GM18526 (cell line): Measurements from ENCODE around the gene KHDRBS2.

Experiments used
- POLR2A ChIP-seq: IDR thresholded peaks from 3 replicates; pipeline ENCODE4 v1.6.1; 2011; ENCODE audit not compliant: insufficient read length; ENCODE audit errors: extremely low read depth

KHDRBS2 gene

GRCh38 chr6:62103186-62103859, 182.7 kb downstream of the KHDRBS2 start:
- no peak for TF ChIP-seq POLR2A

- no peak for TF ChIP-seq POLR2A
Observed at GRCh38 chr6:62102387-62102786, 183.6 kb downstream of the KHDRBS2 start.

- TF ChIP-seq POLR2A: no peak
Observed at GRCh38 chr6:62090442-62091229, 195.4 kb downstream of the KHDRBS2 start.

GRCh38 chr6:62089781-62090180, 196.2 kb downstream of the KHDRBS2 start:
- no peak for TF ChIP-seq POLR2A

GRCh38 chr6:62086047-62086446, 200.0 kb downstream of the KHDRBS2 start:
- no peak for TF ChIP-seq POLR2A

GRCh38 chr6:62075869-62076268, 210.2 kb downstream of the KHDRBS2 start:
- no peak for TF ChIP-seq POLR2A

- TF ChIP-seq POLR2A: no peak
Observed at GRCh38 chr6:62059901-62060300, 226.1 kb downstream of the KHDRBS2 start.

GRCh38 chr6:62057300-62057699, 228.7 kb downstream of the KHDRBS2 start:
- TF ChIP-seq POLR2A: no peak

- TF ChIP-seq POLR2A: no peak
Observed at GRCh38 chr6:62045502-62045901, 240.5 kb downstream of the KHDRBS2 start.

- no peak for TF ChIP-seq POLR2A
Observed at GRCh38 chr6:62043084-62043483, 242.9 kb downstream of the KHDRBS2 start.

GRCh38 chr6:62042429-62042828, 243.6 kb downstream of the KHDRBS2 start:
- TF ChIP-seq POLR2A: no peak

- no peak for TF ChIP-seq POLR2A
Observed at GRCh38 chr6:62039605-62040004, 246.4 kb downstream of the KHDRBS2 start.

GRCh38 chr6:62037445-62037844, 248.6 kb downstream of the KHDRBS2 start:
- no peak for TF ChIP-seq POLR2A

- TF ChIP-seq POLR2A: no peak
Observed at GRCh38 chr6:62035952-62036351, 250.1 kb downstream of the KHDRBS2 start.

- TF ChIP-seq POLR2A: no peak
Observed at GRCh38 chr6:62013719-62014118, 272.3 kb downstream of the KHDRBS2 start.

- no peak for TF ChIP-seq POLR2A
Observed at GRCh38 chr6:62009445-62009844, 276.6 kb downstream of the KHDRBS2 start.
